Stomach (tissue), 4 donors: ENCODE measurements around the gene RERE.

Source experiments
- CTCF ChIP-seq, 7 experiments: fragments of 450-650 bp in 4 of 7; fragments of 200-600 bp in 3 of 7; sonication (generic) in 3 of 7; IDR thresholded peaks; one replicate each; pipeline ENCODE4 v1.5.1; 2016 to 2019; ENCODE audit warnings: antibody characterized with exemption in 7 of 7, control low read depth in 2 of 7, mild to moderate bottlenecking in 1 of 7
- EP300 ChIP-seq: sonication (generic); formaldehyde crosslinking; IDR thresholded peaks from one replicate; pipeline ENCODE4 v1.6.1; 2017; ENCODE audit warnings: antibody characterized with exemption
- POLR2A ChIP-seq, 4 donors: fragments of 450-650 bp; IDR thresholded peaks; one replicate each; pipeline ENCODE4 v1.6.1; 2016; ENCODE audit warnings: antibody characterized with exemption in 4 of 4, control low read depth in 2 of 4, mild to moderate bottlenecking in 1 of 4, moderate library complexity in 1 of 4
- POLR2AphosphoS5 ChIP-seq, 3 donors: sonication (generic); formaldehyde crosslinking; IDR thresholded peaks; one replicate each; pipeline ENCODE4 v1.6.1; 2016; ENCODE audit warnings: antibody characterized with exemption in 3 of 3

DNA sequence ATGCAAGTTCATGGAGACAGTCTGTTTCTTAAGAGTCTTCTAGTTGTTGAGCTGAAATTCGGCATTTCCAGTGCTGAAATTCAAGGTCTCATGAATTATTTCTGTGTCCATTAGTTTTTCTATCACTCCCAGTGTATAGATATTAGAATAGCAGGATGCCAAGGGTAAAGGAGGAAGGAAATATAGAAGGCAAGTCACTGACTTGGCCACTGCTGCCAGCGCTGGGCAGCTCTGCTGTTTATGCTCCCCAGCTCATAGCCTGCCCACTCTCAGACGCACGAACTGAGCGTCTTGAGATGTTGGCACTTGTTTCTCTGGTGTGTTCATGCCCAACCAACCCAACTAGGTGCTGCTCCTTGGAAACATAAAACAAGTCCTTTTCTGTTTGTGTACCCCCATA is 389.5 kb downstream of the RERE start:
- TF ChIP-seq CTCF (IDR thresholded peaks at IDR 0.05) (no peak), POLR2AphosphoS5 (IDR thresholded peaks at IDR 0.05) (no peak), POLR2A (IDR thresholded peaks at IDR 0.05) (no peak), EP300 (no peak)
